K562 (cell line): ENCODE results near the gene PAN3.

Experiments used
- ELF4 ChIP-seq: fragments of 450-650 bp; formaldehyde crosslinking; IDR thresholded peaks from 2 replicates; pipeline ENCODE4 v1.4.0; 2022; ENCODE audit warnings: missing genetic modification characterization
- HCFC1 ChIP-seq: IDR thresholded peaks from 2 replicates; pipeline ENCODE4 v1.6.1; 2012; ENCODE audit warnings: low read depth, low read length, improper control_type of control experiment
- NFATC3 ChIP-seq: fragments of 450-650 bp; IDR thresholded peaks from 2 replicates; pipeline ENCODE4 v1.6.1; 2017; ENCODE audit warnings: mild to moderate bottlenecking
- RAD21 ChIP-seq, 2 experiments: fragments of 250-450 bp in 1 of 2; fragments of 450-650 bp in 1 of 2; sonication (Bioruptor Pico) in 1 of 2; formaldehyde crosslinking in 1 of 2; IDR thresholded peaks in 1 of 2; conservative IDR thresholded peaks in 1 of 2; 2 replicates each; pipeline versions ENCODE4 v1.4.0 to v1.8.0; 2020 to 2022; ENCODE audit warnings: mild to moderate bottlenecking in 2 of 2, moderate library complexity in 1 of 2
- ZFP36 ChIP-seq: fragments of 150-350 bp; IDR thresholded peaks from 2 replicates; pipeline ENCODE4 v1.6.1; 2018; ENCODE audit warnings: low read length, low read depth; ENCODE audit not compliant: partially characterized antibody
- ZNF76 ChIP-seq: fragments of 250-450 bp; sonication (Bioruptor Pico); IDR thresholded peaks from 2 replicates; pipeline ENCODE4 v1.4.0; 2020; ENCODE audit warnings: mild to moderate bottlenecking, moderate library complexity, borderline replicate concordance
- TF ChIP-seq, protein P1 (sequence below): fragments of 450-650 bp; IDR thresholded peaks from 2 replicates; pipeline ENCODE4 v1.6.1; 2017; ENCODE audit warnings: antibody characterized with exemption
- TF ChIP-seq, protein P2 (sequence below), 3 experiments: IDR thresholded peaks in 2 of 3; conservative IDR thresholded peaks in 1 of 3; 2 replicates each; pipeline ENCODE4 v1.5.1; 2011 to 2012; ENCODE audit warnings: low read length in 3 of 3, mild to moderate bottlenecking in 3 of 3, control low read depth in 2 of 3, improper control_type of control experiment in 1 of 3, inconsistent platforms in 1 of 3, low read depth in 1 of 3, mixed read lengths in 1 of 3, moderate library complexity in 1 of 3; ENCODE audit not compliant: insufficient read depth in 2 of 3

DNA sequence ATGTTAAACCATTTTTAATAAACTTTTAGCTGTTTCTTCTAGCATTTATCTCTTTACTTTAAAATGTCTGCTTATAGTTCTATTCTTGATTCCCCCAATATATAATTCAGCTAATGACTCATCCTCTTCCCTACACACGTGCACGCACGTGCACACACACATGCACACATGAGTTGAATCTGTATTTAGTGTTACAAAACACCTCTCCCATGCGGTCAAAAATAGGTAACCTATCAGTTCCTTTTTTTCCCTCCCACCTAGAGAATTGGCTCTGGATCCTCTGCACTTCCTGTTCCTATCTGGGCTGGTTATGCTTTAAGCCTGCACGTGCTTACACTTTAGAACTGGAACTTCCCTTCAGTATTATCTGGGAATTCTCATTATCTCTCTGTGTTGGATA lies 144.1 kb downstream of the PAN3 start:
- TF ChIP-seq RAD21 (CRISPR knock-in tag; conservative IDR thresholded peaks at IDR 0.05 in 1 of 2, IDR thresholded peaks at IDR 0.05 in 1 of 2) (no peak), HCFC1 (no peak), NFATC3 (no peak), ZNF76 (CRISPR knock-in tag) (no peak), ELF4 (CRISPR knock-in tag) (no peak), ZFP36 (no peak)
- TF ChIP-seq, protein P1, sequence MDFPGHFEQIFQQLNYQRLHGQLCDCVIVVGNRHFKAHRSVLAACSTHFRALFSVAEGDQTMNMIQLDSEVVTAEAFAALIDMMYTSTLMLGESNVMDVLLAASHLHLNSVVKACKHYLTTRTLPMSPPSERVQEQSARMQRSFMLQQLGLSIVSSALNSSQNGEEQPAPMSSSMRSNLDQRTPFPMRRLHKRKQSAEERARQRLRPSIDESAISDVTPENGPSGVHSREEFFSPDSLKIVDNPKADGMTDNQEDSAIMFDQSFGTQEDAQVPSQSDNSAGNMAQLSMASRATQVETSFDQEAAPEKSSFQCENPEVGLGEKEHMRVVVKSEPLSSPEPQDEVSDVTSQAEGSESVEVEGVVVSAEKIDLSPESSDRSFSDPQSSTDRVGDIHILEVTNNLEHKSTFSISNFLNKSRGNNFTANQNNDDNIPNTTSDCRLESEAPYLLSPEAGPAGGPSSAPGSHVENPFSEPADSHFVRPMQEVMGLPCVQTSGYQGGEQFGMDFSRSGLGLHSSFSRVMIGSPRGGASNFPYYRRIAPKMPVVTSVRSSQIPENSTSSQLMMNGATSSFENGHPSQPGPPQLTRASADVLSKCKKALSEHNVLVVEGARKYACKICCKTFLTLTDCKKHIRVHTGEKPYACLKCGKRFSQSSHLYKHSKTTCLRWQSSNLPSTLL = no peak
- TF ChIP-seq, protein P2, sequence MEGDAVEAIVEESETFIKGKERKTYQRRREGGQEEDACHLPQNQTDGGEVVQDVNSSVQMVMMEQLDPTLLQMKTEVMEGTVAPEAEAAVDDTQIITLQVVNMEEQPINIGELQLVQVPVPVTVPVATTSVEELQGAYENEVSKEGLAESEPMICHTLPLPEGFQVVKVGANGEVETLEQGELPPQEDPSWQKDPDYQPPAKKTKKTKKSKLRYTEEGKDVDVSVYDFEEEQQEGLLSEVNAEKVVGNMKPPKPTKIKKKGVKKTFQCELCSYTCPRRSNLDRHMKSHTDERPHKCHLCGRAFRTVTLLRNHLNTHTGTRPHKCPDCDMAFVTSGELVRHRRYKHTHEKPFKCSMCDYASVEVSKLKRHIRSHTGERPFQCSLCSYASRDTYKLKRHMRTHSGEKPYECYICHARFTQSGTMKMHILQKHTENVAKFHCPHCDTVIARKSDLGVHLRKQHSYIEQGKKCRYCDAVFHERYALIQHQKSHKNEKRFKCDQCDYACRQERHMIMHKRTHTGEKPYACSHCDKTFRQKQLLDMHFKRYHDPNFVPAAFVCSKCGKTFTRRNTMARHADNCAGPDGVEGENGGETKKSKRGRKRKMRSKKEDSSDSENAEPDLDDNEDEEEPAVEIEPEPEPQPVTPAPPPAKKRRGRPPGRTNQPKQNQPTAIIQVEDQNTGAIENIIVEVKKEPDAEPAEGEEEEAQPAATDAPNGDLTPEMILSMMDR (IDR thresholded peaks at IDR 0.05 in 2 of 3, conservative IDR thresholded peaks at IDR 0.05 in 1 of 3; ENCODE audit: insufficient read depth in 2 of 3, low read depth in 1 of 3, low read length in 3 of 3) = no peak
